HepG2 (cell line): ENCODE measurements around the gene TMEM14B. TPM values are rescaled to one million over a fixed set of nuclear protein-coding genes. Genes with fewer than 3 reads are reported as not detected.

Experiments
- EEA1 ChIP-seq: sonication (generic); formaldehyde crosslinking; IDR thresholded peaks from 2 replicates; pipeline ENCODE4 v1.5.1; 2020; ENCODE audit warnings: mild to moderate bottlenecking, missing genetic modification reagents, borderline replicate concordance
- EP300 ChIP-seq, 3 experiments: sonication (generic) in 1 of 3; formaldehyde crosslinking in 1 of 3; IDR thresholded peaks; 2 replicates each; pipeline versions ENCODE4 v1.5.1 to v1.6.1; 2011 to 2020; ENCODE audit warnings: low read depth in 2 of 3, low read length in 2 of 3, borderline replicate concordance in 1 of 3, improper control_type of control experiment in 1 of 3, mild to moderate bottlenecking in 1 of 3, missing genetic modification reagents in 1 of 3, moderate library complexity in 1 of 3
- HMG20B ChIP-seq: conservative IDR thresholded peaks from 2 replicates; pipeline ENCODE4 v1.6.1; 2016; ENCODE audit warnings: missing genetic modification reagents, missing compliant biosample characterization
- MYC ChIP-seq: sonication (generic); formaldehyde crosslinking; IDR thresholded peaks from 2 replicates; pipeline ENCODE4 v1.9.0; 2021; ENCODE audit warnings: missing genetic modification reagents, borderline replicate concordance
- NFIC ChIP-seq: IDR thresholded peaks from 2 replicates; pipeline ENCODE4 v1.6.1; 2012; ENCODE audit warnings: mild to moderate bottlenecking, low read length, inconsistent platforms
- SRF ChIP-seq: IDR thresholded peaks from 2 replicates; pipeline ENCODE4 v1.6.1; 2011; ENCODE audit warnings: mild to moderate bottlenecking, low read depth, low read length, moderate library complexity
- ZBTB21 ChIP-seq: sonication (generic); formaldehyde crosslinking; IDR thresholded peaks from 2 replicates; pipeline ENCODE4 v1.4.0; 2020; ENCODE audit warnings: missing genetic modification reagents
- ZC3H13 ChIP-seq: sonication (generic); formaldehyde crosslinking; IDR thresholded peaks from 2 replicates; pipeline ENCODE4 v1.8.1; 2023; ENCODE audit warnings: mild to moderate bottlenecking, missing genetic modification reagents, moderate library complexity
- ZFP62 ChIP-seq: sonication (generic); formaldehyde crosslinking; IDR thresholded peaks from 2 replicates; pipeline ENCODE4 v1.4.0; 2020; ENCODE audit warnings: missing genetic modification reagents
- ZNF12 ChIP-seq: sonication (generic); formaldehyde crosslinking; IDR thresholded peaks from 2 replicates; pipeline ENCODE4 v1.5.0; 2020; ENCODE audit warnings: missing genetic modification reagents
- ZNF567 ChIP-seq: sonication (generic); formaldehyde crosslinking; IDR thresholded peaks from 2 replicates; pipeline ENCODE4 v1.8.1; 2023; ENCODE audit warnings: mild to moderate bottlenecking, missing genetic modification reagents, borderline replicate concordance
- polyA plus RNA-seq, 8 experiments: library from polyadenylated mRNA; depleted of rRNA in 3 of 8; stranded (reverse) in 7 of 8; unstranded in 1 of 8; fragments of >200 nt; fragmentation: Illumina TruSeq in 4 of 8; extraction: Trizol in 4 of 8; gene quantifications; 2 replicates each; pipeline versions ENCODE4 v1.2.1 to v1.2.3, GENCODE V29; 2011 to 2016; ENCODE audit warnings: low read depth in 4 of 8, missing spikeins in 1 of 8, mixed read lengths in 1 of 8; ENCODE audit not compliant: insufficient read depth in 1 of 8
- total RNA-seq, 5 experiments: library from RNA; depleted of rRNA; stranded (reverse); fragments of >200 nt; fragmentation: Illumina TruSeq; extraction: Trizol; gene quantifications; 2 replicates each; pipeline ENCODE4 v1.2.3, GENCODE V29; 2016; ENCODE audit warnings: low read depth in 1 of 5
- TF ChIP-seq, protein P1 (sequence below): sonication (generic); formaldehyde crosslinking; IDR thresholded peaks from 2 replicates; pipeline ENCODE4 v1.5.0; 2020; ENCODE audit warnings: mild to moderate bottlenecking, missing genetic modification reagents, moderate library complexity
- TF ChIP-seq, protein P2 (sequence below): sonication (generic); formaldehyde crosslinking; IDR thresholded peaks from 2 replicates; pipeline ENCODE4 v1.4.0; 2020; ENCODE audit warnings: low read depth, mild to moderate bottlenecking, missing genetic modification reagents
- TF ChIP-seq, protein P3 (sequence below): sonication (generic); formaldehyde crosslinking; IDR thresholded peaks from 2 replicates; pipeline ENCODE4 v1.4.0; 2020; ENCODE audit warnings: mild to moderate bottlenecking, missing genetic modification reagents
- TF ChIP-seq, protein P4 (sequence below): sonication (generic); formaldehyde crosslinking; IDR thresholded peaks from 2 replicates; pipeline ENCODE4 v1.4.0; 2020; ENCODE audit warnings: missing genetic modification reagents, low read depth, mild to moderate bottlenecking, borderline replicate concordance
- TF ChIP-seq, protein P5 (sequence below): sonication (generic); formaldehyde crosslinking; IDR thresholded peaks from 2 replicates; pipeline ENCODE4 v1.5.0; 2020; ENCODE audit warnings: mild to moderate bottlenecking, missing genetic modification reagents

TMEM14B gene
- total and polyA plus RNA-seq, 2 of the 13 experiments (the other 11 are each of a cell fraction or from before 2014, with no cell fraction given), result 133 to 200 TPM

DNA sequence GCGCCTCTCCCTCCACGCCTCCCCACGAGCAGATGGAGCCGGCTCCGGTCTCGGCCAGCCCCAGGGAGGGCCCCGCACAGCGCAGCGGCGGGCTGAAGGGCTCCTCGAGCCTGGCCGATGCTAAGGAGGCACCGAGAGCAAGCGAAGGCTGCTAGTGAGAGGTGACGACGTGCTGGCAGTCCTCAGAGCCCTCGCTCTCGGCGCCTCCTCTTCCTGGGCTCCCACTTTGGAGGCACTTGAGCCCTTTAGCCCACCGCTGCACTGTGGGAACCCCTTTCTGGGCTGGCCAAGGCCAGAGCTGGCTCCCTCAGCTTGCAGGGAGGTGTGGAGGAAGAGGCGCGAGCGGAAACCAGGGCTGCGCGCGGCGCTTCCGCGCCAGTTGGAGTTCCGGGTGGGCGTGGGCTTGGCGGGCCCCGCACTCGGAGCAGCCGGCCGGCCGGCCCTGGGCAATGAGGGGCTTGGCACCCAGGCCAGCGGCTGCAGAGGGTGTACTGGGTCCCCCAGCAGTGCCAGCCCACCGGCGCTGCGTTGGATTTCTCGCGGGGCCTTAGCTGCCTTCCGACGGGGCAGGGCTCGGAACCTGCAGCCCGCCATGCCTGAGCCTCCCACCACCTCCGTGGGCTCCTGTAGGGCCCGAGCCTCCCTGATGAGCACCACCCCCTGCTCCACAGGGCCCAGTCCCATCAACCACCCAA is 27.2 kb upstream of the TMEM14B start (continued):
- TF ChIP-seq, protein P1, sequence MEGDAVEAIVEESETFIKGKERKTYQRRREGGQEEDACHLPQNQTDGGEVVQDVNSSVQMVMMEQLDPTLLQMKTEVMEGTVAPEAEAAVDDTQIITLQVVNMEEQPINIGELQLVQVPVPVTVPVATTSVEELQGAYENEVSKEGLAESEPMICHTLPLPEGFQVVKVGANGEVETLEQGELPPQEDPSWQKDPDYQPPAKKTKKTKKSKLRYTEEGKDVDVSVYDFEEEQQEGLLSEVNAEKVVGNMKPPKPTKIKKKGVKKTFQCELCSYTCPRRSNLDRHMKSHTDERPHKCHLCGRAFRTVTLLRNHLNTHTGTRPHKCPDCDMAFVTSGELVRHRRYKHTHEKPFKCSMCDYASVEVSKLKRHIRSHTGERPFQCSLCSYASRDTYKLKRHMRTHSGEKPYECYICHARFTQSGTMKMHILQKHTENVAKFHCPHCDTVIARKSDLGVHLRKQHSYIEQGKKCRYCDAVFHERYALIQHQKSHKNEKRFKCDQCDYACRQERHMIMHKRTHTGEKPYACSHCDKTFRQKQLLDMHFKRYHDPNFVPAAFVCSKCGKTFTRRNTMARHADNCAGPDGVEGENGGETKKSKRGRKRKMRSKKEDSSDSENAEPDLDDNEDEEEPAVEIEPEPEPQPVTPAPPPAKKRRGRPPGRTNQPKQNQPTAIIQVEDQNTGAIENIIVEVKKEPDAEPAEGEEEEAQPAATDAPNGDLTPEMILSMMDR (CRISPR knock-in tag), result no peak; the same call in 1 of the 2 replicates
- no peak for TF ChIP-seq ZFP62 (CRISPR knock-in tag)
- TF ChIP-seq, protein P2, sequence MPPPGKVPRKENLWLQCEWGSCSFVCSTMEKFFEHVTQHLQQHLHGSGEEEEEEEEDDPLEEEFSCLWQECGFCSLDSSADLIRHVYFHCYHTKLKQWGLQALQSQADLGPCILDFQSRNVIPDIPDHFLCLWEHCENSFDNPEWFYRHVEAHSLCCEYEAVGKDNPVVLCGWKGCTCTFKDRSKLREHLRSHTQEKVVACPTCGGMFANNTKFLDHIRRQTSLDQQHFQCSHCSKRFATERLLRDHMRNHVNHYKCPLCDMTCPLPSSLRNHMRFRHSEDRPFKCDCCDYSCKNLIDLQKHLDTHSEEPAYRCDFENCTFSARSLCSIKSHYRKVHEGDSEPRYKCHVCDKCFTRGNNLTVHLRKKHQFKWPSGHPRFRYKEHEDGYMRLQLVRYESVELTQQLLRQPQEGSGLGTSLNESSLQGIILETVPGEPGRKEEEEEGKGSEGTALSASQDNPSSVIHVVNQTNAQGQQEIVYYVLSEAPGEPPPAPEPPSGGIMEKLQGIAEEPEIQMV (CRISPR knock-in tag), result no peak
- no peak for TF ChIP-seq ZNF12 (CRISPR knock-in tag)
- TF ChIP-seq MYC (CRISPR knock-in tag), result peak; percentile 51; the same call in 1 of the 2 replicates
- TF ChIP-seq, protein P3, sequence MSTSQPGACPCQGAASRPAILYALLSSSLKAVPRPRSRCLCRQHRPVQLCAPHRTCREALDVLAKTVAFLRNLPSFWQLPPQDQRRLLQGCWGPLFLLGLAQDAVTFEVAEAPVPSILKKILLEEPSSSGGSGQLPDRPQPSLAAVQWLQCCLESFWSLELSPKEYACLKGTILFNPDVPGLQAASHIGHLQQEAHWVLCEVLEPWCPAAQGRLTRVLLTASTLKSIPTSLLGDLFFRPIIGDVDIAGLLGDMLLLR, result no peak; the same call in 1 of the 2 replicates
- TF ChIP-seq ZNF567 (CRISPR knock-in tag), result no peak
- no peak for TF ChIP-seq SRF
- TF ChIP-seq ZC3H13 (CRISPR knock-in tag), result peak; percentile 69
- TF ChIP-seq, protein P4, sequence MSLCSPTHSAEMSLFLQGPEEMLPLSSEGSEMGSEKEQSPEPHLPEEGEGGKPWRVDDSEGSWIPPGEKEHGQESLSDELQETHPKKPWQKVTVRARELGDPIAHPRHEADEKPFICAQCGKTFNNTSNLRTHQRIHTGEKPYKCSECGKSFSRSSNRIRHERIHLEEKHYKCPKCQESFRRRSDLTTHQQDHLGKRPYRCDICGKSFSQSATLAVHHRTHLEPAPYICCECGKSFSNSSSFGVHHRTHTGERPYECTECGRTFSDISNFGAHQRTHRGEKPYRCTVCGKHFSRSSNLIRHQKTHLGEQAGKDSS (CRISPR knock-in tag), result peak; percentile 30
- TF ChIP-seq HMG20B (CRISPR knock-in tag), result no peak
- TF ChIP-seq, protein P5, sequence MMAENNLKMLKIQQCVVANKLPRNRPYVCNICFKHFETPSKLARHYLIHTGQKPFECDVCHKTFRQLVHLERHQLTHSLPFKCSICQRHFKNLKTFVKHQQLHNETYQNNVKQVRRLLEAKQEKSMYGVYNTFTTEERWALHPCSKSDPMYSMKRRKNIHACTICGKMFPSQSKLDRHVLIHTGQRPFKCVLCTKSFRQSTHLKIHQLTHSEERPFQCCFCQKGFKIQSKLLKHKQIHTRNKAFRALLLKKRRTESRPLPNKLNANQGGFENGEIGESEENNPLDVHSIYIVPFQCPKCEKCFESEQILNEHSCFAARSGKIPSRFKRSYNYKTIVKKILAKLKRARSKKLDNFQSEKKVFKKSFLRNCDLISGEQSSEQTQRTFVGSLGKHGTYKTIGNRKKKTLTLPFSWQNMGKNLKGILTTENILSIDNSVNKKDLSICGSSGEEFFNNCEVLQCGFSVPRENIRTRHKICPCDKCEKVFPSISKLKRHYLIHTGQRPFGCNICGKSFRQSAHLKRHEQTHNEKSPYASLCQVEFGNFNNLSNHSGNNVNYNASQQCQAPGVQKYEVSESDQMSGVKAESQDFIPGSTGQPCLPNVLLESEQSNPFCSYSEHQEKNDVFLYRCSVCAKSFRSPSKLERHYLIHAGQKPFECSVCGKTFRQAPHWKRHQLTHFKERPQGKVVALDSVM (CRISPR knock-in tag), result no peak
- TF ChIP-seq ZBTB21 (CRISPR knock-in tag), result no peak
- TF ChIP-seq NFIC, result no peak
- TF ChIP-seq EP300 (IDR thresholded peaks at IDR 0.05; ENCODE audit: low read depth in 2 of 2, low read length in 2 of 2), result no peak
- no peak for TF ChIP-seq EP300 (CRISPR knock-in tag; IDR thresholded peaks at IDR 0.05; ENCODE audit: borderline replicate concordance)
- no peak for TF ChIP-seq EEA1 (CRISPR knock-in tag)
